ENCODE measurements around the gene RAB24.
"Not testable (repeated sequence)": the region's sequence is repeated elsewhere in the genome, so short reads cannot be mapped to it uniquely, and the experiment has no call there.

Gene RAB24

GRCh38 chr5:177303121-177303924, at the start of gene RAB24, which contains the start of gene PRELID1:
TSS of gene RAB24 (minus strand) at chr5:177303719. CDS start at chr5:177303288, 431 bp downstream.
TSS of gene PRELID1 (plus strand) at chr5:177303799. CDS start at chr5:177303986, 187 bp downstream.
- peak; percentile 88 for DNase-seq (ENCODE audit: low spot score)

- DNase-seq (ENCODE audit: low spot score), result no peak
Measured at GRCh38 chr5:177353093-177353492, 49.6 kb upstream of the RAB24 start.

DNA sequence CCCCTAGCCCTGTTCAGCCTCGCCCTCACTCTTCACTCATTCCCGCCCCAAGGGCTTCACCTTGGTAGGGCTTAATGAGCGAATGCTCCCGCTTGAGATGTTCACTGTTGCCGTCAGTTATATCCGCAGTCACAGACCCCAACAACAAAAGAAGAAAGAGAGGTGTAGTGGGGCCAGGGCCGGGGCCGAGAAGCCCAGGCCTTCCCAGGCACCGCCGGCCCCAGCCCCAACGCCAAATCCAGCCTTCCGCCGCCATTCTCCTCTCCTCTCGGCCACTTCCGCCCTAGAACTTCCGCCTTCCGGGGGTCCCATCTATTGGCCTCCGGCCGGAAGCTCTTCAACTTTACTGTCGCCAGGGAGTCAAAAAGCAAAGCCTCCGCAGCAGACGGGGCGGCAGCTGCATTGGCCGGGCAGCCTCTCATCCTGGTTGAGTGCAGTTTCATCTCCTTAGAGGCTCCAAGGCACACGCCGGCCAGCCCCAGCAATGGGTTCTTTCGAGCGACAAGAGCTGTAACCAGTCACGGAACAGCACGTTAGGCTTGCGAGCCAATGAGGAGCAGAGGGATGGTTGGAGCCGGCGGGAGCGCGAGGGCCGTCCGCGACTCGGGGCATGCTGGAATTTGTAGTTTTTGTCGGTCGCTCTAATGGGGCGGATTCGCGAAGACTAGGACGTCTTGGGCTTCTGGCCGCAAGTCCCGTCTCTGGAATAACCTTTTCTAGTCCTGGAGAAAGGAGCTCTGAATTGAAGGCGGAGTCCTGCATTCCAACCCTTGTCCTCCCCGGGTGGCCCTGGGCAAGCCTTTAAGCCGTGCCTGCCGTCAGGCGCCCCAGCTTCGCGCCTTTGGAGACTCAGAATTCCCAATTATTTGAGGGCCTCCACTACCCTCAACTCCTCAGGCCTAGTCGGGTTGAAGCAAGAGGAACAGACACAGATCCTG, 48.1 kb upstream of the RAB24 start, which contains the start of gene LMAN2:
Gene LMAN2 (minus strand): TSS at position 277 of the 938 bp plus-strand sequence. CDS start 21 bp downstream, at position 256.
- peak; percentile 94 for DNase-seq (ENCODE audit: low spot score)

DNA sequence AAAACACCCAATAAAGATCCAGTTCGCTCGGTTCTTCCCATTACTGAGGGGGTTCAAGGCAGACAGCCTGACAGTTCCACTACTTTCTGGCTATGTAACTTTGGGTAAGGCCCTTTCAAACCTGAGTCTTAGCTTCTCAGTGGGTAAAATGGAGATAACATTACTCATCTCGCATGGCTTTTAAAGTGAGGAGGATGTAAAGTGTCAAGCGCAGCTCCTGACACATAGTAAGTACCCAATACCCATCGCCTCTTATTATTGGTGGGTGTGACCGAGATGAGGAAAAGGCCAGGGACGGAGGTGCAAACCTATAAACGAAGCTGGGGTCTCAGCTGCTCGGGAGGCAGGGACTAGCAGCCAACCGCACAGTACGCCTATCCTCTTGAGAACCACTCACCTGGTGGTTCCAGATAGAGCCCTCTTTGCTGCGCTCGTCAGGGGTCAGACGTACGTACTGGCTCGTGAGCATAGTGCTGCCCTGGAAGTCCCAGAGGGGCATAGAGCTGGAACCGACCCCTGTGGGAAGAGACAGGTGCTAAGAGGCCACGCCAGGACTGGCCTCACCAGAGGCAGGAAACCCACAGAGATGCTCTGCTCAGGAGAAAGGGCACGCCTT, 47.4 kb upstream of the RAB24 start:
- no peak for DNase-seq (ENCODE audit: low spot score)

DNA sequence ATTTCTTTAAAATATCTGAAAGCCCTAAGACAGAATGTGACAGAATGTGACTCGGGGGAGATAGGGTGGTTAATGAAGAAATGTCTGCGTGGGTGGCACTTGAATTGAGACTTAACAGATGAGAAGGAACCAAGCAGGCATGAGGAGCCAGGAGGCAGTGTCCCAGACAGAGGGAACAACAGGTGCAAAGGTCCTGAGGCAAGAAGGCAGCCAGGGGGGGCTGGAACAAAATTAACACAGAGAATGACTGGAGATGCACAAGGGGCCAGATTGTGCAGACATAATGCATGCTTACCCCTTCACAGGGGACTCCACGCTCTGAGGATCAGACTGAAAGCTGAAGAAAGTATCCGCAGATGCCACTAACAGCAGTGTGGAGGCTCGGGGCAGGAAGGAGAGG, 46.2 kb upstream of the RAB24 start:
- no peak for DNase-seq (ENCODE audit: low spot score)

DNA sequence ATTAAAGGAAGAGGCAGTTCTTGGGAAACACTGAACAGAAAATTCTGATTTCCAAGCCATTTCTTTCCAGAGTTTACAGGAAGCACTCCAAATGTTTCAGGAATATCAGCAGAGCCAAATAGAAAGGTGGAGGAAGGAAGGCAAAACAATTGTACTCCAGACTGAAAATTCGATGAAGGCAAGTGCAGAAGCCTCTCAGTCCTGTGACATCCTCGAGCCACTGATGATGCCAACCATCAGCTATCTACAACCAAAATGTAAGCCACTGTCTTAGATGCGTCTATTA, 45.8 kb upstream of the RAB24 start:
- DNase-seq (ENCODE audit: low spot score), result no peak

- DNase-seq (ENCODE audit: low spot score), result no peak
Measured at GRCh38 chr5:177347699-177348098, 44.2 kb upstream of the RAB24 start.

GRCh38 chr5:177346820-177347219, 43.3 kb upstream of the RAB24 start:
- DNase-seq (ENCODE audit: low spot score), result no peak

DNA sequence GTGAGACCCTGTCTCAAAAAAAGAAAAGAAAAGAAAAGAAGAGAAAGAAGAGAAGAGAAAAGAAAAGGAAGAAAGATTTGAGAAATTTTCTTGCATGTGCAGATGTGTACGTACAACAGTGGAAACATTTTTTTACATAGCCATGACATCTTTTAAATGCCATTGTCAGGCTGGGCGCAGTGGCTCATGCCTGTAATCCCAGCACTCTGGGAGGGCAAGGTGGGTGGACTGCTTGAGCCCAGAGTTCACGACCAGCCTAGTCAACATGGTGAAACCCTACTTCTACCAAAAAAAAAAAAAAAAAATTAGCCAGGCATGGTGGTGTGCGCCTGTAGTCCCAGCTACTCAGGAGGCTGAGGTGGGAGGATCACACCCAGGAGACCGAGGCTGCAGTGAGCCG, 41.4 kb upstream of the RAB24 start:
- no peak for DNase-seq (ENCODE audit: low spot score)

- DNase-seq (ENCODE audit: low spot score), result no peak
Measured at GRCh38 chr5:177343777-177344176, 40.3 kb upstream of the RAB24 start.

- DNase-seq (ENCODE audit: low spot score), result not testable (repeated sequence)
Measured at GRCh38 chr5:177343000-177343399, 39.5 kb upstream of the RAB24 start.

- no peak for DNase-seq (ENCODE audit: low spot score)
Measured at GRCh38 chr5:177339107-177339638, 35.7 kb upstream of the RAB24 start.

DNA sequence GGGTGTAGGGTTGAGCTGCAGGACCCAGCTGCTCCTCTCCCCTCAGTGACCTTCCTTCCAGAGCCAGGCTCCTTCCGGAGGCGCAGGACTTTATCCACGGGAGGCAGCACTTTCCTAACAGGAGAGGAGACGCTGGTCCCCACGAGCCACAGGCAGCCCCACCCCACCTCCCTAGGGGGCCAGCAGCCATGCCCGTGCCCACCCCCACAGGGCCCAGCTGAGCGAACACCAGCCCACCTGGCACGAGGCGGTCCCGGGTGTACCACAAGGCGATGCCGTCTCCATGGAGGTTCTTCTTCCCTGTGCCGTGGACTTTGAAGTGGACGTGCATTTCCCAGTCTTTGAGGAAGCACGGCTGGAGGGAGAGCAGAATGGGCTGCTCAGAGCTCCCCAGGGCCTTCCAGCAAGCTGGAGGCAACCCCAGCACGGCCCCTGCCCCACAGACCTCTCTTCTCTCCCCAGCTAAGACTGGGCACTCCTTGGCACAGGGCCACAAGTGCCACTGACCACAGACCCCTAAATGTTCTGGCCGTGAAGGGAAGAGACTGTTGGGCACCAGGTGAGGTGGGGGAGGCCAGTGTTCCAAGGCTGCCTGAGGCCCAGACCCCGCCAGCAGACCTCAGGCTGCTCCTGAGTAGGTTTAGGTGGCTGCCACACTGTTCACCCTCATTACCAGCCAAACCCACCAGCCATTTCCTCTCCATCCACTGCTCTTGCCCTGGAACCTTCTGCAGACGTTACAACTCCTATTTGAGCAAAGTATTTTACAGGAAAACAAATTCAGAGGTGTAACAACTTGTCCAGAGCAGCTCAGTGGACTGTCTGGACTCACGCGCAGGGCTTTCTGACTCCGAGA, 35.0 kb upstream of the RAB24 start:
- DNase-seq (ENCODE audit: low spot score), result no peak

DNA sequence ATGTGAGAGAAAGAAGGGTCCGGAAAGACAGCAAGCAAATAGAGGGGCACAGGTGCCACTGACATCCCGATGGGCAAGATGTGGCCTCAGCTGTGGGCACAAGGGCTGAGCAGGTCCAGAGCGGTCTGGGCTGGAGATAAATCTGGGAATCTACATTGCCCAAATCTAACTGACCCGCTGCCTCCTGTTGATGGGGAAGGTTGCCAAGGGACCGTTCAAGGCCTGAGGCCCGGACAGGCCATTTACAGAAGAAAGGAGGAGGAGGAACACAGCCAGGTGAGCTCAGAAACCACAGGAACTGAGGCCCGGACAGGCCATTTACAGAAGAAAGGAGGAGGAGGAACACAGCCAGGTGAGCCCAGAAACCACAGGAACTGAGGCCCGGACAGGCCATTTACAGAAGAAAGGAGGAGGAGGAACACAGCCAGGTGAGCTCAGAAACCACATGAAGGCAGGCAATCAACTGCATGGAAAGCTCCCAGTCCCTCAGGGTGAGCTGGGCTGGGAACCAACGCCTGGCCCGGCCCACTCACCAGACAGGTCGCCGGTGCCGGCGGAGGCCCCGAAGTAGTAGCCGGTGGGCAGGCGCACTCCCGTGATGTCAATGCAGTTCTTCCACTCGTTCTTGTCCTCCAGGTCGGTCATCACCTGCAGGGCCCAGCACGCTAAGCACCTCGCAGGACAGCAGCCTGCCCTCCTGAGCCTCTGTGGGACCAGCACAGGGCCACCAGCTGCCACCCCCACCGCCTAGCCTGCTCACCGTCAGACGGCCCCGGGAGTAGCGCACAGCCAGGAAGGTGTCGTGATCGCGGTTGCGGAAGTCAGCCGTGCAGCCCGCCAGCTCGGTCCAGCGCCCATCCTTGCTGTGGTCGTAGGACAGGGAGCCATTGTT, 33.3 kb upstream of the RAB24 start:
- DNase-seq (ENCODE audit: low spot score), result no peak

DNA sequence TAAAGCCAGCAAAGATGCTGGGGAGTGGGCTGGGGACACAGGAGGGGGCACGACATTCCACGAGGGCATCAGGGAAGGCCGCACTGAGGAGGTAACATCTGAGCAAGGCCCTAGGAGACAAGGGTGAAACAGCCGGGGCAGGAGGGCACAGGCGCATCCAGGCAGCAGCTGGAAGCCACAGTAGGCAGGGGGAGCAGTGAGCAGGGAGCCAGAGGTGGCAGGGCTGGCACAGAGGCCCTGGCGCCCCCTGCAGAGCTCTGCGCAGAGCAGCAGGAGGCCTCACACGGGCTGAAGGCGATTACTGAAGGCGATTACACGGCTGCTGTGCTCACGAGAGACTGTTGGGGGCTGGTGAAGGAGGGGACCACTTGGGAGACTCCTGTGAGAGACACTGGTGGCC, 32.6 kb upstream of the RAB24 start:
- DNase-seq (ENCODE audit: low spot score), result peak; percentile 55

- no peak for DNase-seq (ENCODE audit: low spot score)
Measured at GRCh38 chr5:177335701-177336065, 32.2 kb upstream of the RAB24 start.

DNA sequence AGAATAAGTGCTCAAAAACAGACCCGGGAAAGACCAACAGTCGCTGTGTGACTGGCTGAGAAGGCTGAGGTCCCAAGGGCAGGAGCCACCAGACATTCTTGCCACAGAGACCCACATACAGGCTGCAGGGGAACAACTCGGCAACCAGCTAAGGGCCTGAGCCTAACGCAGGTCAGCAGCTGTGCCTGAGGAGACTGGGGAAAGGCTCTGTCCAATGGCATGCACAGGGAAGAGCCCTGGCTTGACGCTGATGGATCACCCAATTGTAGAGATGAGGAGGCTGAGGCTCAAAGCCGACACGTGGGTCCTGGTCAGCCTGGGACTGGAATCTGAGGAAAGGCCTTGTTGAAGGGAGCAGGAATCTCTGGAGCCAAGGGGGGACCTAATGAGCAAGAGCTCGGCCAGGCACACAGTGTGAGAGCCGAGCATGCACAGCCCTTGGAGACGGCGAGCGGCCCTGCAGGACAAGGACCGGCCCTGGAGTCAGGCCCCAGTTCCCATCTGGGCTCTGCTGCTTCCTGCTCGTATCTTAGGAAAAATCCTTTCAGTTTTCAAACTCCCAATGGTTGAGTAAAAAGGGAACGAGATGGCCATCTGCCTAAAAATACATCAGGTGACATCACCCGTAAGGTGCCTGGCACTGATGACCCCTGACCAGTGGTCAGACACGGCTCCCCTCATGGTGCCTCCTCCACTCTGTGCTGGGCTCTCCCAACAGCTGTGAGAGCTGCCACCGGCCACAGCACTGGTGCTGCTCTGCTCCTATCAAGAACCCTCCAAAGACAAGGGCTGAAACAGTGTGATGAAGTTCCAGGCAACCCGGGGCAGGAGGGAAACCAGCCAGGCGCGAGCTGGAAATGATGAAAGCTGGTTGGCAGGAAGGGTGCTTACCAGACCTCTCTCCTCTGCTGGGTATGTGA, 31.5 kb upstream of the RAB24 start:
- no peak for DNase-seq (ENCODE audit: low spot score)

GRCh38 chr5:177334155-177334551, 30.6 kb upstream of the RAB24 start:
- DNase-seq (ENCODE audit: low spot score), result no peak

Measured in hematopoietic multipotent progenitor cell treated with erythropoietin and hydrocortisone succinate and interleukin-3 and kit ligand, for 17 days (in vitro differentiated cells).